Measurements from ENCODE around the gene THAP4. TPM values are rescaled to one million over a fixed set of nuclear protein-coding genes. Genes with fewer than 3 reads are reported as not detected.
A peak's percentile ranks its signal among the peaks of the same experiment; 100 is the strongest.

Gene THAP4
- total and polyA plus RNA-seq, 12 donors: 68.7 to 101 (median 78.3) TPM

DNA sequence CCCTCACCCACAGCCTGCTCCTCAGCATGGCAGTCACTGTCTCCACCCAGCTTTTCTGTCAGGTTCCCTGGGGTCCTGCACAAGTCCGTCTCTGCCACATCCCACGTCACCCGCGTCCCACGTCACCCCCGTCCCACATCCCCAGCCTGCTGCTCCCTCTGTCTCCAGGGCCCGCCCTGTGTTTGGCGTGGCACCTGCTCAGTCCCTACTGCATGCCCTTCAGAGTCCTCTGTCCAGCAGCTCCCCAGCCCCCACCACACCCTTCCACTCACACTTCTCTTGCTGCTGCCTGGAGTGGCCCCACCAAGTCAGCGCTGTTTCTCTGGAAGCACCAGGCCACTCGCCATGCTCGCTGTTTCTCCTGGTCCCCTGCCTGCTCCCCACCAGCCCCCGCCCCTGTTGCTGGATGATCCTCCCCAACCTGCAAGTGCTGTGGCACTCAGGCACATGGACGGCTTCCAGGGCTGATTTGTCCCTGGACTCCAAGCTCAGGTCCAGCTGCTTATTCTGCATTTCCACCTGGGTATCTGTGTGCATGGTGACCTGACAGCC, 19.3 kb upstream of the THAP4 start:
- Histone ChIP-seq H3K27ac (no peak overlapping the region), H3K4me3 (no peak overlapping the region), H3K9me3 (no peaks in the 10 kb centered on the region), H3K27me3 (no peaks in the 10 kb centered on the region), H3K4me1 (peaks cover 0 to 7% (median 0%) of the 10 kb centered on the region in 9 donors), H3K36me3 (peaks cover 0 to 100% (median 51%) of the 10 kb centered on the region in 9 donors)
- 76% methylated on average over 13 of the region's 13 CpGs for WGBS, 2 donors
- ATAC-seq (peak in 7 of 8 donors; percentile 29 to 76 (median 61)), DNase-seq (peak in 1 of 2 donors; percentile 37)
- intact Hi-C loops (cut with DNase I): loop anchor here in 1 of 10 donors (10.0 kb wide), 1 partner anchor 801 kb away; no protein-coding TSS in a partner anchor
- TF ChIP-seq, protein P1, sequence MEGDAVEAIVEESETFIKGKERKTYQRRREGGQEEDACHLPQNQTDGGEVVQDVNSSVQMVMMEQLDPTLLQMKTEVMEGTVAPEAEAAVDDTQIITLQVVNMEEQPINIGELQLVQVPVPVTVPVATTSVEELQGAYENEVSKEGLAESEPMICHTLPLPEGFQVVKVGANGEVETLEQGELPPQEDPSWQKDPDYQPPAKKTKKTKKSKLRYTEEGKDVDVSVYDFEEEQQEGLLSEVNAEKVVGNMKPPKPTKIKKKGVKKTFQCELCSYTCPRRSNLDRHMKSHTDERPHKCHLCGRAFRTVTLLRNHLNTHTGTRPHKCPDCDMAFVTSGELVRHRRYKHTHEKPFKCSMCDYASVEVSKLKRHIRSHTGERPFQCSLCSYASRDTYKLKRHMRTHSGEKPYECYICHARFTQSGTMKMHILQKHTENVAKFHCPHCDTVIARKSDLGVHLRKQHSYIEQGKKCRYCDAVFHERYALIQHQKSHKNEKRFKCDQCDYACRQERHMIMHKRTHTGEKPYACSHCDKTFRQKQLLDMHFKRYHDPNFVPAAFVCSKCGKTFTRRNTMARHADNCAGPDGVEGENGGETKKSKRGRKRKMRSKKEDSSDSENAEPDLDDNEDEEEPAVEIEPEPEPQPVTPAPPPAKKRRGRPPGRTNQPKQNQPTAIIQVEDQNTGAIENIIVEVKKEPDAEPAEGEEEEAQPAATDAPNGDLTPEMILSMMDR (IDR thresholded peaks at IDR 0.05): no peak

DNA sequence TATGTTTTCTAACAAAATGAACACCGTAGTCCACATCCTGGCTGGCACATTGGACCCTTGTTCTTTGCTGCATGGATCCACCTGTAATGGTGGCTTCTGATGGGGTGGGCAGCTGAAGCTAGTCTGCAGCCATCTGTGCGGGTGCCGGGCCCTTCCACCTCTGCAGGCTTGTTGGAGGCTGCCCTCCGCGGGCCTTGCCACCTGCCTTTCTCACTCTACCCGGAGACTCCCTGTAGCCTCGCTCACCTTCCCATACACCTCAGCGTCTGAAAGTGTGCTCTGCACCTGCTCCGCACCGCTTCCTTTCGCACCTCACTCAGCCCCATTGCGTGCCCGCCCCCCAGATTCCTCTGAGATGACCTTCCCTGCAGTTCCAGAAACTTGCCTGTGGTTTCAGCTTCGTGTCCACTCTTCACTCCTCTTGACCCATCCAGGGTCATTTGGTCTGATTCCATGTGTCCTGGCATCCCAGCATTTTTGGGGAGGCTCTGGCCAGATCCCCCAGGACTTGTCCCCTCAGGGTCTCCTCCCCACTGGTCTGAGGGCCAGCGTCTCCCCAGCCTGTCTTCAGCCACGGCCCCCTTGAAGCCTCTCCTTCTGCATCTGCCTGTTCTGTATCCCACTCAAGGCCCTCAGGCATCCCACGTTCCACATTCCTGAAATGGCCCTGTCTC, 18.7 kb upstream of the THAP4 start:
- Histone ChIP-seq H3K4me1 (peaks cover 0 to 7% (median 0%) of the 10 kb centered on the region in 9 donors), H3K27me3 (no peaks in the 10 kb centered on the region), H3K36me3 (peaks cover 0 to 100% (median 44%) of the 10 kb centered on the region in 9 donors), H3K9me3 (no peaks in the 10 kb centered on the region), H3K27ac (no peak overlapping the region), H3K4me3 (no peak overlapping the region)
- intact Hi-C loops (cut with DNase I): loop anchor here in 1 of 10 donors (10.0 kb wide), 1 partner anchor 801 kb away; no protein-coding TSS in a partner anchor
- ATAC-seq: no peak
- DNase-seq: no peak
- TF ChIP-seq, protein P1 (IDR thresholded peaks at IDR 0.05): no peak
- WGBS, 2 donors: 89 to 90% methylated on average over 17 of the region's 17 CpGs

DNA sequence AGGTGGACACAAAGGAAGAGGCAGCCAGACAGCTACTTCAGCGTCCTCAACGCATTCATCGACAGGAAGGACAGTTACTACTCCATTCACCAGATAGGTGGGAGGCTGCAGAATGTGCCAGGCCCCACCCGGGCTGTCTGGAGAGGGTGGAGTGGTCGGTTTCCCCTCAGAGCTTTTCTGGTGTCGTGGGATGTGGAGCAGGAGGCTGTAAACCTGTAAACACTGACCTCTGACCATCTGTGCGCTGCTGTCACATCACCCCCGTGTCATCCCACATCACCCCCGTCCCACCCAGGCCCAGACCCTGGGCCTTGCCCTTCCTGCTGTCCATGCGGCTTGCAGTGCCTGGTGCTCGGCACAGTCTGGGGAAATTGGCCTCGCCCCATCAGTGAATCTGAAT, 17.6 kb upstream of the THAP4 start:
- WGBS, 2 donors: 85 to 88% methylated on average over 12 of the region's 12 CpGs
- H3K27ac ChIP-seq: no peak overlapping the region
- H3K36me3 ChIP-seq: peaks cover 0 to 95% (median 44%) of the 10 kb centered on the region in 9 donors
- no peak overlapping the region for H3K4me3 ChIP-seq
- intact Hi-C loops (cut with DNase I): loop anchor here in 1 of 10 donors (10.0 kb wide), 1 partner anchor 800 kb away; no protein-coding TSS in a partner anchor
- no peaks in the 10 kb centered on the region for H3K27me3 ChIP-seq
- no peak for ATAC-seq
- TF ChIP-seq, protein P1 (IDR thresholded peaks at IDR 0.05): no peak
- peaks cover 0 to 14% (median 5%) of the 10 kb centered on the region in 9 donors for H3K4me1 ChIP-seq
- H3K9me3 ChIP-seq: no peaks in the 10 kb centered on the region
- no peak for DNase-seq

DNA sequence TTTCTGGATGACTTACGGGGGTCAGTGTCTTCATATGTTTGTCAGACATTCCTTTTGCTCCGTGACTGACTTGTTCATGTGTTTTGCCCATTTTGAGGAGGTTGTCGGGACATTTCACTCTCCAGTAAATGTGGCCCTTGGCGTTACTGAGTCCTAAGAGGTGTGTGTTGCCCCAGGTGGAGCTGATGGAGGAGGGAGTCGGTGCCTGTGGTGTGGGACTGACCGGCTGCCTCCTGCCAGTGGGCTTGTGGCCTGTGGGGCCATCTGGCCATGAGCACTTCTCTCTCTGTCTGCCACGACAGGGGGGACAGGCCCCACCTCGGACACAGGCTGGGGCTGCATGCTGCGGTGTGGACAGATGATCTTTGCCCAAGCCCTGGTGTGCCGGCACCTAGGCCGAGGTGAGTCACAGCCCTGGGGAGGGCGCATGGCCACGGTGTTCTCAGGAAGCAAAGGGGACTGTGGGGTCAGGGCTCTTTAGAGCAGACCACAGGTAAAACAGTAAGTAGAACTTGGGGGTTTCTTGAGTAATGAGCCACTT, 16.3 kb upstream of the THAP4 start:
- Histone ChIP-seq H3K27me3 (no peaks in the 10 kb centered on the region), H3K27ac (no peak overlapping the region), H3K4me3 (no peak overlapping the region), H3K36me3 (peaks cover 0 to 82% (median 37%) of the 10 kb centered on the region in 9 donors), H3K4me1 (peaks cover 0 to 25% (median 6%) of the 10 kb centered on the region in 9 donors), H3K9me3 (no peaks in the 10 kb centered on the region)
- WGBS, 2 donors: 96% methylated on average over 13 of the region's 13 CpGs
- intact Hi-C loops (cut with DNase I): loop anchor here in 1 of 10 donors (10.0 kb wide), 1 partner anchor 798 kb away; no protein-coding TSS in a partner anchor
- TF ChIP-seq, protein P1 (IDR thresholded peaks at IDR 0.05): no peak
- DNase-seq: no peak
- no peak for ATAC-seq

All from heart right ventricle (tissue), 16 donors.